HEK293 (cell line): Measurements from ENCODE around the gene CHCHD2.

Experiments
- IKZF3 ChIP-seq: fragments of 450-650 bp; IDR thresholded peaks from 2 replicates; pipeline ENCODE4 v1.5.0; 2018; ENCODE audit warnings: missing biosample characterization, mild to moderate bottlenecking, missing genetic modification characterization, moderate library complexity
- OVOL3 ChIP-seq: fragments of 450-650 bp; formaldehyde crosslinking; IDR thresholded peaks from 2 replicates; pipeline ENCODE4 v1.5.1; 2016; ENCODE audit warnings: missing biosample characterization, missing genetic modification characterization
- ZFP69B ChIP-seq: fragments of 450-650 bp; formaldehyde crosslinking; IDR thresholded peaks from 2 replicates; pipeline ENCODE4 v1.5.1; 2016; ENCODE audit warnings: missing biosample characterization, missing genetic modification characterization
- ZNF426 ChIP-seq: fragments of 450-650 bp; formaldehyde crosslinking; IDR thresholded peaks from 2 replicates; pipeline ENCODE4 v1.5.1; 2017; ENCODE audit warnings: missing biosample characterization, missing genetic modification characterization, mild to moderate bottlenecking, inconsistent platforms, moderate library complexity
- TF ChIP-seq, protein P1 (sequence below): fragments of 450-650 bp; formaldehyde crosslinking; IDR thresholded peaks from 2 replicates; pipeline ENCODE4 v1.5.1; 2016; ENCODE audit warnings: missing biosample characterization, missing genetic modification characterization

DNA sequence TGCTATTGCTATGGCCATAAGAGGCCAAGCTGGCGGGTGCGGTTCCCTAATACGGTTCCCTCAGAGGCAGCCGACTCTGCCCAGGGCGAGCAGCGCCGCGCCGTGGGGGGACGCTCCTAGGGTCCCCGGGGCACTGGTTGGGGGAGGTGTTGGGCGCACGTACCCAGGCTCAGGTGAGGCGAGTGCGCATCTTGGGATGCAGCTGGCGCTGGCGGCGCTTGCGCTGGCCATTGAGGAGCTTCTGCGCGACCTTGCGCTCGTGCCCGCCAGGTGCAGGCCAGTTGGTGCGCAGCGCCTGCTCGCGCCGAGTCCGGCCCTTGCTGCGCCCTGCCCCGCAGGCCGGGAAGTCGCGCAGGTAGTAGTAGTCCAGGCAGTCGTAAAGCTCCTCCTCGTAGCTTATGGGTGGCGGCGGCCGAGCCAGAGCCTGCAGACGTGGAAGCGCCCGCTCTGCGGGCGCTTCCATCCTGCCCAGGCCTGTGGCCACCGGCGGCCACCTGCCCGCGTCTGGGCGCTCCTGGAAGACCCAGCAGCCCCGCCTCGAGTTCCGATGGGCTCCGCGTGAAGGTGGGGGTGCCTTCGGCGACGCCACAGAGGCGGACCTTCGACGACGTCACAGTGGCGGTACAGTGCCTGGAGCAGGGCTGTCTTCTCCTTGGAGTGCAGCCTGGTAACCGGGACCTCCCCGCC is 9.7 kb upstream of the CHCHD2 start, which contains the start of gene NUPR2:
- TF ChIP-seq, protein P1, sequence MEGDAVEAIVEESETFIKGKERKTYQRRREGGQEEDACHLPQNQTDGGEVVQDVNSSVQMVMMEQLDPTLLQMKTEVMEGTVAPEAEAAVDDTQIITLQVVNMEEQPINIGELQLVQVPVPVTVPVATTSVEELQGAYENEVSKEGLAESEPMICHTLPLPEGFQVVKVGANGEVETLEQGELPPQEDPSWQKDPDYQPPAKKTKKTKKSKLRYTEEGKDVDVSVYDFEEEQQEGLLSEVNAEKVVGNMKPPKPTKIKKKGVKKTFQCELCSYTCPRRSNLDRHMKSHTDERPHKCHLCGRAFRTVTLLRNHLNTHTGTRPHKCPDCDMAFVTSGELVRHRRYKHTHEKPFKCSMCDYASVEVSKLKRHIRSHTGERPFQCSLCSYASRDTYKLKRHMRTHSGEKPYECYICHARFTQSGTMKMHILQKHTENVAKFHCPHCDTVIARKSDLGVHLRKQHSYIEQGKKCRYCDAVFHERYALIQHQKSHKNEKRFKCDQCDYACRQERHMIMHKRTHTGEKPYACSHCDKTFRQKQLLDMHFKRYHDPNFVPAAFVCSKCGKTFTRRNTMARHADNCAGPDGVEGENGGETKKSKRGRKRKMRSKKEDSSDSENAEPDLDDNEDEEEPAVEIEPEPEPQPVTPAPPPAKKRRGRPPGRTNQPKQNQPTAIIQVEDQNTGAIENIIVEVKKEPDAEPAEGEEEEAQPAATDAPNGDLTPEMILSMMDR (tag by site-specific recombination): no peak
- TF ChIP-seq IKZF3 (tag by site-specific recombination): no peak
- TF ChIP-seq ZFP69B (tag by site-specific recombination): no peak
- TF ChIP-seq OVOL3 (tag by site-specific recombination): no peak
- no peak for TF ChIP-seq ZNF426
